Neural progenitor cell (in vitro differentiated cells): ENCODE measurements around the gene CSGALNACT2.

ENCODE experiments used
- CTCF ChIP-seq: fragments of 200-600 bp; sonication (generic); IDR thresholded peaks from 2 replicates; pipeline ENCODE4 v1.5.1; 2017; ENCODE audit warnings: antibody characterized with exemption, mild to moderate bottlenecking
- EZH2 ChIP-seq: fragments of 200-600 bp; sonication (generic); IDR thresholded peaks from 2 replicates; pipeline ENCODE4 v1.6.1; 2017; ENCODE audit warnings: antibody characterized with exemption, mild to moderate bottlenecking, moderate library complexity
- EZH2phosphoT487 ChIP-seq: fragments of 200-600 bp; sonication (generic); IDR thresholded peaks from 2 replicates; pipeline ENCODE4 v1.6.1; 2017; ENCODE audit warnings: antibody characterized with exemption

GRCh38 chr10:43156590-43157341 is 18.5 kb downstream of the CSGALNACT2 start:
- TF ChIP-seq EZH2: no peak
- no peak for TF ChIP-seq CTCF
- TF ChIP-seq EZH2phosphoT487: no peak
